GM19193 (cell line): ENCODE data around the gene MT1G.

Source experiments
- POLR2A ChIP-seq: IDR thresholded peaks from 4 replicates; pipeline ENCODE4 v1.6.1; 2011; ENCODE audit not compliant: insufficient read depth, insufficient read length; ENCODE audit errors: extremely low read depth

MT1G gene

DNA sequence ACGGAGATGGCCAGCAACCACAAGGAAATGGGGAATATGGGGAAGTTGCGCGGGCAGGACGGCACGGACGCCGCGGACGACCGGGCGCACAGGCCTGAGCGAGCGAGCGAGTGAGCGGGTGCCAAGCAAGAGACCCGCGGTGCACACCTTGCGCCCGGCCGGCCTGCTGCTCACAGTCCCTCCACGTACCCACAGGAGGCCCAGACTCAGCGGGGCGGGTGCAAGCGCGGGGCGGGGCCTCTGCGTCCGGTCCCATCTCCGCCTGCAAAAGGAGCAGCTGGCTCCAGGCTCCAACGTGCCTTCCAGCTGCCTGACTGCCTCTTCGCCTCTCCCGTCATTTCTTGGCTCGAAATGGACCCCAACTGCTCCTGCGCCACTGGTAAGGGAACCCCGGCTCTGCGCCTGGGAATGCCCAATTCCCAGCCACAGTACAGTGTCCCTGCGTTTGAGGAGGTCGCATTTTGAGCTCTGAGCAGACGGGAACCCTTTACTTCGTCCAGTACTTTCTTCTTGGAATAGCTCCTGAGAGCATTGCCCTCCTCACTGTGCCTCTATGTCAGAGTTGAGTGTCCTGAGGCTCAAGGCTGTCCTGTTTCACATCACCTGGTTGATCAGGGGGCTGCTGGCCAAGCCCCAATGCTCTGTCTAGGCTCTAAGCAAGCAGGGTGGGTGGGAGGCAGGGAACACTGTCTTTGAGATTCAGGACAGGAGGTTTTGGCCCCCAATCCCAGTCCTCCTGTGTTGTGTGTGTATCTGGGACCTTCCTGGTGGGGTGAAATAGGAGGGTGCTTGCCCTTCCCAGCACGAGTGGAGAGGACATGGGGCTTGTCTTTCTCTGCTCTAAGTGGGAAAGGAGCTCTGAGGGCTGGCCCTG, 50.4 kb downstream of the MT1G start:
- no peak for TF ChIP-seq POLR2A
